Stimulated activated CD4-positive, alpha-beta T cell treated with anti-CD3 and anti-CD28 coated beads, Interleukin-1b, Interleukin-23, amount 100 ng/mL, for 24 hours (primary cell): ENCODE results near the gene MYH15.
A peak's percentile ranks its signal among the peaks of the same experiment; 100 is the strongest.

Source experiments
- DNase-seq, 4 experiments: peaks; one replicate each; pipeline ENCODE4 v3.0.0-alpha.2; 2020; ENCODE audit warnings: low read depth in 4 of 4, low spot score in 1 of 4

MYH15 gene

GRCh38 chr3:108511055-108511454, 659 bp upstream of the MYH15 start:
- DNase-seq = no peak

DNA sequence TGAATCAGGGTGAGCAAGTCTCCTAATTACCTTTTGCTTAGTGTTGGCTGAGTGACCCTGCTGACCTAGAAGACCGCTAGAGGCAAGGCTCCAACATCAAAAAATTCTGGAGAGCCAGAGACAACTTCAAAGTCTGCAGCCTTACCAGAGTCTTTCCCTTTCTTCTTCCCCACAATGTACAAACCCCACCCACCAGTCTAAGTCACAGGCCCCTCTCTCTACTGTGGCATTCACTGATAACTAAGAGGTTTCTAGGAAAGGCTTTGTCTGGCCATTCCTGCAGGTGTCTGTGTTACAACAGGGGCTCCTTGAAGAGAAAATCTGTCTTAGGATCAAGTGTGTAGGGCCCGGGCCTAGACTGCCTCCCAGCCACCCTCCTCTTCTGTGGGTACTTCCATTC, 525 bp downstream of the MYH15 start:
- no peak for DNase-seq

GRCh38 chr3:108509263-108509662, 1.1 kb downstream of the MYH15 start:
- no peak for DNase-seq

DNA sequence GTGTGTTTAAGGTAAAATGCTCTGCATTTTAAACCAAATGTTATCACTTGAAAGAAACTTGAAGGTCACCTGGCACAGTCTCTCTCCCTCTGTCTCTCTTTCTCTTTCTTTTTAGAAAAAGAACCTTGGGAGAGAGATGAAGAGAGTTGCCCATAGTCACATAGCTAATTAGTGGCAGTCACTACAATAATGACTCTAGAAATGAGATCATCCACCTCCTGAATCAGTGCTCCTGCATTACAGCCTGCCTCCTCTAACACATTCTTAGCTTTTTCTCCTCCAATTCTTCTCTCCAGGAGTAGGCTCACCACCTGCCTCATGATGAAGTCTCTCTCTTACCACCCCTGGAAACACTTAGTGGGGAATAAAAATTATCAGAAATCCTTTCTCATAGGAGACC, 2.5 kb downstream of the MYH15 start:
- no peak for DNase-seq

DNA sequence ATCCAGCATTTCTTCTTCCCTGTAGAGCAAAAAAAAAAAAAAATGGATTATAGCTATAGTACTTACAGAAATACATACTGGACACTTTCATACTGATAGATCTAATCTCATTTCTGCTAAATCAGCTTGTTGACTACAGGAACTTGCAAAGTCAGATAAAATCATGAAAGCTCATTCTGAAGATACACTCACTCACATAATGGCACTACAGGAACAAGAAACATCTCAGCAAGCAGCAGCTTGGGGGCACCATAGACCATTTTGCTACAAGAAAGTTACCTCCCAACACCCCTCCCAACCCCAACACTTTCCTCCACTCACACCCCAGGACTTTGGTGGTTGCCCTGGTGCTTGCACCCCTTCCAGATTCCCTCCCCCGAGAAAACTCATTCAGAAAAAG, 4.6 kb downstream of the MYH15 start:
- no peak for DNase-seq

DNA sequence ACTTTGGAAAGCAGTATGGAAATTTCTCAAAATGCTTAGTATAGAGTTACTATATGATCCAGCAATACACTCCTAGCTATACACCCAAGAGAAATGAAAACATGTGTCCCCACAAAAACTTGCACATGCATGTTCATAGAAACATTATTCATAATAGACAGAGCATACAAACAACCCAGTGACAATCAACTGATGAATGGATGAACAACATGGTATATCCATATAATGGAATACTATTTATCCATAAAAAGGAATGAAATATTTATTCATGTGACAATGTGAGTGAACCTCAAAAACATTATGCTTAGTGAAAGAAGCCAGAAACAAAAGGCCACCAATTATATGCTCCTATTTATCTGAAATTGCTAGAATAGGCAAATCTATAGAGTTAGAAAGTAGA, 6.7 kb downstream of the MYH15 start:
- no peak for DNase-seq

GRCh38 chr3:108501535-108501934, 8.9 kb downstream of the MYH15 start:
- DNase-seq = no peak

DNA sequence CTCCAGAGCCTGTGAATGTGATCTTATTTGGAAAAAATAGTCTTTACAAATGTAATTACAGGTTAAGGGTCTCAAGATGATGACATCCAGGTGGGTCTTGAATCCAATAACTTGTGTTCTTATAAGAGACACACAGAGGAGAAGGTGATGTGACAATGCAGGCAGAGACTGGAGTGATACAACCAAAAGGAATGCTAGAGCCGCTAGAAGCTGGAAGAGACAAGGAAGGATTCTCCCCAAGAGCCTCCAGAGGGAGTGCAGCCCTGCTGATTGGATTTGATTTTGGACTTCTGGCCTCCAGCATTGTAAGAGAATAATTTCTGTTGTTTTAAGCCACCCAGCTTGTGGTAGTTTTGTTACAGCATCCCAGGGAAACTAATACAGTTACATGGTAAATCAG, 9.7 kb downstream of the MYH15 start:
- DNase-seq = no peak

- no peak for DNase-seq
These were observed 13.1 kb downstream of the MYH15 start for GRCh38 chr3:108497271-108497670.

DNA sequence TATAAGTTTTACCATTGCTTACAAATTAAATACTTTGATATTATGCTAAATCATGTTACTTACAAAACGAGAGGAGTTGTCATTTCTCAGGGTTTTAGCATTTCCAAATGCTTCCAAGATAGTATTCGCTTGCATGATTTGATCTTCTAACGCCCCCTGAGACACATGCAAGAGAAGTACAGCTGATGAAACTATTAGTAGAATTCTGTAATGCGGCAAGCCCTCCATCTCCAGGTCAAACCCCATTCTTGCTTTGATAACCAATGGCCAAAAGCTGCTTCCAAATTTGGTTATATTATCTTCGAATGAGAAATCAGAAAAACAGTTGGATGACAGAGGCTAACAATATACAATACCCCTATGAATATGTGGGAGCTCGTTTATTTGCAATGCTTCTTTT, 14.7 kb downstream of the MYH15 start:
- no peak for DNase-seq

DNA sequence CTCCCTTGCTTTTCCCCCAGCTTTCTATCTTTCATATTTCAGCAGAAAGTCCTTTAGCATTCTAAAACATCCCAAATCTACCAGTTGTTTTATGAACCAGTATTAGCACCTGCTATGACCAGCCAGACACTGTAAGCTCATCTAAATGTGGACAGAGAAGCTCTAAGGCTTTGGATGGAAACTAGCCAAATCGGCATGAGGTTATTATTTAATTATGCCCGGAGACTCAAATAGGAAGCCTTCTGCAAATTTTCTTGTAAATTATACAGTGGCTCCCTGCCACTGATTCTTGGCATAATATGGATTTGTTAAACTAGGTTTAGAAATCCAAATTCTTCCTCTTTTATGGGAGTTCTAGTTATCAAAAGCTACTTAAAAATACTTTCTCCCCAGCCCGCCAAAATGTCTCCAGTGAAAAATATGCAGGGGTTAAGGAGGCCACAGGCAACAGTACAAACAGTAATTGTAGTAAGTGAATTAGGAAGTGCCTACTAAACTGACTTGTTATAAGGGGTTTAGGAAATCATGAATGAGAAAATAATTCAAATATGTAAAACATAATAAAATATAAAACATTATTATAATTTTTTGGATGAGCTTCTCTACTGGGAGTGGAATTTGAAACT, 15.4 kb downstream of the MYH15 start:
- no peak for DNase-seq

DNA sequence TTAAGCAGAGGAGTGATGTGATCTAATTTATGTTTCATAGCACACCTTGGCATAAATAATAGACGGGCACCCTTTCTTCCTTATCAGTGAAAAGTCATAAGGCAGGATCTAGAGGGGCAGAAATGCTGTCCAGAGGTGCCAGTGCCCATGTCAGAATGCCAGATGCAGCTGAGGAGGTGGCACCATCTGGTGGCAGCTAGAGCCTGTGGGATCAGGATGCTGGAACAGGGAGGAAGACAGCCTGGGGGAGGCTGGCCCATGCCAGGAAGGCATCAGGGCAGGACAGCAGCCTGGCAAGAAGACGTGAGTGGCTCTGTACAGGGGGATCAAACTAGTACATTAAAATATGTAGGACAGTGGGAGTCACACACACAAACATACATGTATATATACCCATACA, 16.5 kb downstream of the MYH15 start:
- no peak for DNase-seq

- no peak for DNase-seq
These were observed 18.9 kb downstream of the MYH15 start for GRCh38 chr3:108491456-108491855.

GRCh38 chr3:108489776-108490175, 20.6 kb downstream of the MYH15 start:
- DNase-seq = peak in 3 of 4 experiments; percentile 1 to 13 (median 3)

- DNase-seq = no peak
These were observed 21.8 kb downstream of the MYH15 start for GRCh38 chr3:108488631-108489030.

DNA sequence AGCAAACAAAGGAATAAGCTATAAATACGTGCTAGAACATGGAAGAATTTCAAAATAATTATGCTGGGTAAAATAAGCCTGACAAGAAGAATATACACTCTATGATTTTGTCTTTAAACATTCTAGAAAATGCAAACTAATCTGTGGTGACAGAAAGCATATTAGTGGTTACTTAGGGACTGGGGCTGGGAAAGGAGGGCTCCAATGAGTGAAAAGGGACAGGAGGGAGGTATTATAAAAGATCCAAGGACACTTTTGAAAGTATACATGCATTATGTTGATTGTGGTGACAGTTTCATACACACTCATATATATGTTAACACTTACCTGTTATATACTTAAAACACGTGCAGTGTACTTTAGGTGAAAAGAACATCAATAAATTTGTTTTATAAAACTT, 23.0 kb downstream of the MYH15 start:
- no peak for DNase-seq

DNA sequence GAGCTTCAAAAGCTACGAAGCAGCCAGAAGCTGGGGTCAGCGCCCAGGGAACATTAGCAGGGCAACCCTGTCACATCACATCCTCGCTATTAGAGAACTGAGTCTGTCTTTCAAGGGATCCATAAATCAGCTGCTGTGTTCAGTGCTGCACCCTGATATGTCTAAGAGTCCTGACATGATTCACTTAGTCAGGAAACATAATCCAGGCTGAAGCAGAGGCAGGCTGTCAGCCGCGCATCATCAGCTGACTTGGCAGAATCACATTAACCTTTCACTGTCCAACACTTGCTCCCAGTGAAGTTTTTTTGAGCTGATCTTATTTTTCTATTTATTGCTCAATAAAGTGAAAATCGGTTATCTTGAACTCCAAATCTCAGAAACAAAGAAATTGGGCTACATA, 23.5 kb downstream of the MYH15 start:
- no peak for DNase-seq

GRCh38 chr3:108486338-108486737, 24.1 kb downstream of the MYH15 start:
- DNase-seq = no peak

DNA sequence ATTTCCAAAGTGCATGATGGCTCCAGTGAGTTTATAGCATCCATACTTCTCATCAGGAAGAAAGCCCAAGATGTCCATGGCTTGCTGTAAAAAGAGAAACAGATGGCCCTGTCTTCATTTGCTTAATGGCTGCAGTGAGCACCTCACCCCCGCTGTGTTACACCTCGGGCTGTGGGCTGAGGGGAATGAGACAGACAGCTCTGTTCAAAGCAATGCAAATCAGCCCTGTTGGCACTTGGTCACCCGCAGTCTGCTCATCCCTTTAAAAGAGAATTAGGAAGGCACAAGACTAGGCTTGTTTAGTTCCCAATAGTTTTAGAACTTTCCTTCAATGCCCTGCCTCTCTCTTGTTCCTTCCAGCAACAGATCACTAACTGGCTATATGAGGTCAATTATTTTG, 25.2 kb downstream of the MYH15 start:
- DNase-seq = no peak

DNA sequence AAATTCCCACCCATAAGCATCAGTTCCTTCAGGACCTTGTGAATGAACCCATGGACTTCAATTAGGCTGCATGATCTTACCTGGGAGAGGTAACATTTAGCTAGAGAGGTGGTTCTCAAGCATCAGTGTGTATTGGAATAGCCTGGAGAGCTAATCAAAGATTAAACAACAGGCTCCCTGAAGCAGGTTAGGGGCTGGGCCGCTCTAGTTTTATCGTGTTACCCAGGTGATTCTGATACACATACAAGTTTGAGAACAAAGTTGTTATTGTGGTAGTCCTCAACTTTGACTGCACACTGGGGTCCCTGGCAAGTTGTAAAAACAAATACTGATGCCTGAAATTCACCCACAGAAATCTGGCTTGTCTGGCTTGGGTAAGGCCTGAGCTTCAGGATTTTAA, 31.2 kb downstream of the MYH15 start:
- DNase-seq = no peak

DNA sequence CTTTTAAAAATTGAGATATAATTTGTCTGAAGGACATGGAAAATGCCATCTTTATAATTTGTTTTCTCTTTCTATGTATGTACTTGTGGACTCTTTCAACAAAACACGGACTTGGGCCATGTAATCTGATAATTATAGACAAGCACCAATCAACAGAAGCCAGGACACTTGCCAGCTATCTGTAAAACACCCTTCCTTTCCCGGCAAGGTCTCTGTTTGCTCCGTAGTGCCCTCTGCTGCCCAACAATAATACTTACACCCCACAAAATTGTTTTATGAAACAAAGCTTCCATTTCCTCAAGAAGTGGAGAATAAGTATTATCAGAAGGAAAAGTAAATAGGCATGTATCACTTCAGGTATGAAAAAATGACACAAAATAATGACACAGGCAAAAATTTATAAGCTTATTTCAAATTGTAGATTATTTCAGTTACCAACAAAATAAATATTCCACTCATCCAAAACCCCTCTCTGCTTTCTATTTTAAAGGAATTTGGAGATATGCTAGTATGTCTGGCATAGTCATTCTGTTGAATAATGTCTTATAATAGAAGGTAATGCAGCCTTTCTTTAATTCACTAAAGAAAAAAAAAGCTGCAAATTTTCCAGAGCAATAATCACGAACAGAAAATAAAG, 32.8 kb downstream of the MYH15 start:
- peak; percentile 25 to 40 (median 33) for DNase-seq

- no peak for DNase-seq
These were observed 35.1 kb downstream of the MYH15 start for GRCh38 chr3:108475220-108475782.

GRCh38 chr3:108474581-108474980, 35.8 kb downstream of the MYH15 start:
- DNase-seq = no peak
